HEK293 (cell line): Measurements from ENCODE around the gene CHRNE.

ENCODE experiments used
- CTCF ChIA-PET: fragments of 350-600 bp; formaldehyde crosslinking; extraction: SDS; loops from one replicate; lab custom pipeline; 2021; ENCODE audit warnings: antibody characterized with exemption; lab: Yijun Ruan, JAX
- POLR2A ChIA-PET: fragments of 300-600 bp; formaldehyde crosslinking; extraction: SDS; loops from one replicate; lab custom pipeline; 2020; ENCODE audit warnings: antibody characterized with exemption, inconsistent platforms; lab: Yijun Ruan, JAX
- H3K27ac ChIP-seq: fragments of 200-500 bp; sonication (Bioruptor generic); 2 replicates; pipeline ENCODE4 v1.5.1; 2014; ENCODE audit warnings: low read depth, low read length, control low read depth, inconsistent platforms; ENCODE audit errors: extremely low read depth
- H3K36me3 ChIP-seq, 2 experiments: fragments of 200-500 bp in 1 of 2; sonication (Bioruptor generic) in 1 of 2; 1 replicate in 1 of 2; 2 replicates in 1 of 2; pipeline ENCODE4 v1.5.1; 2014 to 2017; ENCODE audit warnings: inconsistent platforms in 2 of 2, low read length in 2 of 2; ENCODE audit not compliant: control insufficient read depth in 2 of 2, insufficient read depth in 1 of 2
- H3K4me1 ChIP-seq: fragments of 200-500 bp; sonication (Bioruptor generic); 2 replicates; pipeline ENCODE4 v1.5.1; 2014; ENCODE audit warnings: mild to moderate bottlenecking, low read length, inconsistent platforms; ENCODE audit not compliant: control insufficient read depth, insufficient read depth
- H3K4me3 ChIP-seq: 2 replicates; pipeline ENCODE4 v1.5.1; 2011; ENCODE audit warnings: low read depth, mild to moderate bottlenecking, control low read depth, low read length, moderate library complexity
- H3K9me3 ChIP-seq: fragments of 200-500 bp; sonication (Bioruptor generic); 2 replicates; pipeline ENCODE4 v1.5.1; 2014; ENCODE audit warnings: low read depth, low read length, inconsistent platforms; ENCODE audit not compliant: control insufficient read depth, insufficient read depth
- EGR2 ChIP-seq: fragments of 450-650 bp; formaldehyde crosslinking; IDR thresholded peaks from 2 replicates; pipeline ENCODE4 v1.5.1; 2016; ENCODE audit warnings: low read depth, missing biosample characterization, missing genetic modification characterization
- GLIS1 ChIP-seq: fragments of 450-650 bp; formaldehyde crosslinking; IDR thresholded peaks from 2 replicates; pipeline ENCODE4 v1.5.1; 2016; ENCODE audit warnings: missing biosample characterization, missing genetic modification characterization
- KLF17 ChIP-seq: fragments of 450-650 bp; formaldehyde crosslinking; IDR thresholded peaks from 2 replicates; pipeline ENCODE4 v1.5.1; 2016; ENCODE audit warnings: missing biosample characterization, missing genetic modification characterization
- KLF8 ChIP-seq: fragments of 450-650 bp; formaldehyde crosslinking; IDR thresholded peaks from 2 replicates; pipeline ENCODE4 v1.5.1; 2016; ENCODE audit warnings: missing biosample characterization, missing genetic modification characterization
- MZF1 ChIP-seq: fragments of 450-650 bp; formaldehyde crosslinking; IDR thresholded peaks from 2 replicates; pipeline ENCODE4 v1.5.1; 2017; ENCODE audit warnings: missing biosample characterization, missing genetic modification characterization, borderline replicate concordance
- OSR2 ChIP-seq: fragments of 450-650 bp; formaldehyde crosslinking; IDR thresholded peaks from 2 replicates; pipeline ENCODE4 v1.5.1; 2016; ENCODE audit warnings: missing biosample characterization, missing genetic modification characterization
- PRDM1 ChIP-seq: fragments of 450-650 bp; formaldehyde crosslinking; IDR thresholded peaks from 2 replicates; pipeline ENCODE4; 2016; ENCODE audit warnings: missing biosample characterization, missing genetic modification characterization
- WT1 ChIP-seq: fragments of 450-650 bp; formaldehyde crosslinking; IDR thresholded peaks from 2 replicates; pipeline ENCODE4 v1.5.1; 2016; ENCODE audit warnings: missing biosample characterization, missing genetic modification characterization
- ZBTB20 ChIP-seq: fragments of 450-650 bp; formaldehyde crosslinking; IDR thresholded peaks from 2 replicates; pipeline ENCODE4 v1.5.1; 2016; ENCODE audit warnings: missing biosample characterization, missing genetic modification characterization
- ZFP37 ChIP-seq: fragments of 450-650 bp; formaldehyde crosslinking; IDR thresholded peaks from 2 replicates; pipeline ENCODE4 v1.5.1; 2016; ENCODE audit warnings: missing biosample characterization, missing genetic modification characterization
- ZNF157 ChIP-seq: fragments of 450-650 bp; formaldehyde crosslinking; IDR thresholded peaks from 2 replicates; pipeline ENCODE4 v1.5.1; 2016; ENCODE audit warnings: missing biosample characterization, missing genetic modification characterization
- ZNF2 ChIP-seq: fragments of 450-650 bp; formaldehyde crosslinking; IDR thresholded peaks from 2 replicates; pipeline ENCODE4 v1.5.1; 2016; ENCODE audit warnings: missing biosample characterization, missing genetic modification characterization
- ZNF266 ChIP-seq: fragments of 450-650 bp; formaldehyde crosslinking; IDR thresholded peaks from 2 replicates; pipeline ENCODE4 v1.5.1; 2016; ENCODE audit warnings: missing biosample characterization, missing genetic modification characterization, low read depth
- ZNF366 ChIP-seq: fragments of 450-650 bp; formaldehyde crosslinking; conservative IDR thresholded peaks from 2 replicates; pipeline ENCODE4 v1.5.1; 2016; ENCODE audit warnings: missing biosample characterization, missing genetic modification characterization
- ZNF639 ChIP-seq: fragments of 450-650 bp; formaldehyde crosslinking; IDR thresholded peaks from 2 replicates; pipeline ENCODE4 v1.5.1; 2016; ENCODE audit warnings: missing biosample characterization, missing genetic modification characterization
- TF ChIP-seq, protein P1 (sequence below): fragments of 450-650 bp; formaldehyde crosslinking; IDR thresholded peaks from 2 replicates; pipeline ENCODE4 v1.5.1; 2016; ENCODE audit warnings: missing biosample characterization, missing genetic modification characterization
- TF ChIP-seq, protein P2 (sequence below): fragments of 450-650 bp; formaldehyde crosslinking; IDR thresholded peaks from 2 replicates; pipeline ENCODE4 v1.5.1; 2016; ENCODE audit warnings: missing biosample characterization, missing genetic modification characterization

The CHRNE gene

GRCh38 chr17:4947411-4948165 lies 44.7 kb upstream of the CHRNE start (continued):
- TF ChIP-seq ZNF266 (tag by site-specific recombination) = no peak; the same call in 1 of the 2 replicates
- no peak for TF ChIP-seq ZNF2 (tag by site-specific recombination)
- TF ChIP-seq EGR2 (tag by site-specific recombination) = no peak
- 0 out of 2 replicates have a peak, but pooled peaks have one; percentile 66 for TF ChIP-seq ZFP37
- TF ChIP-seq, protein P1, sequence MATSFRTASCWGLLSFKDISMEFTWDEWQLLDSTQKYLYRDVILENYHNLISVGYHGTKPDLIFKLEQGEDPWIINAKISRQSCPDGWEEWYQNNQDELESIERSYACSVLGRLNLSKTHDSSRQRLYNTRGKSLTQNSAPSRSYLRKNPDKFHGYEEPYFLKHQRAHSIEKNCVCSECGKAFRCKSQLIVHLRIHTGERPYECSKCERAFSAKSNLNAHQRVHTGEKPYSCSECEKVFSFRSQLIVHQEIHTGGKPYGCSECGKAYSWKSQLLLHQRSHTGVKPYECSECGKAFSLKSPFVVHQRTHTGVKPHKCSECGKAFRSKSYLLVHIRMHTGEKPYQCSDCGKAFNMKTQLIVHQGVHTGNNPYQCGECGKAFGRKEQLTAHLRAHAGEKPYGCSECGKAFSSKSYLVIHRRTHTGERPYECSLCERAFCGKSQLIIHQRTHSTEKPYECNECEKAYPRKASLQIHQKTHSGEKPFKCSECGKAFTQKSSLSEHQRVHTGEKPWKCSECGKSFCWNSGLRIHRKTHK = no peak
- TF ChIP-seq ZNF639 (tag by site-specific recombination) = no peak
- TF ChIP-seq KLF8 (tag by site-specific recombination) = peak; percentile 96
- peak; percentile 34; the same call in 1 of the 2 replicates for TF ChIP-seq GLIS1 (tag by site-specific recombination)
- peak; percentile 37; the same call in 1 of the 2 replicates for TF ChIP-seq ZBTB20 (tag by site-specific recombination)
- peak; percentile 70; the same call in 1 of the 2 replicates for TF ChIP-seq KLF17 (tag by site-specific recombination)
- TF ChIP-seq MZF1 = peak; percentile 57
- TF ChIP-seq, protein P2, sequence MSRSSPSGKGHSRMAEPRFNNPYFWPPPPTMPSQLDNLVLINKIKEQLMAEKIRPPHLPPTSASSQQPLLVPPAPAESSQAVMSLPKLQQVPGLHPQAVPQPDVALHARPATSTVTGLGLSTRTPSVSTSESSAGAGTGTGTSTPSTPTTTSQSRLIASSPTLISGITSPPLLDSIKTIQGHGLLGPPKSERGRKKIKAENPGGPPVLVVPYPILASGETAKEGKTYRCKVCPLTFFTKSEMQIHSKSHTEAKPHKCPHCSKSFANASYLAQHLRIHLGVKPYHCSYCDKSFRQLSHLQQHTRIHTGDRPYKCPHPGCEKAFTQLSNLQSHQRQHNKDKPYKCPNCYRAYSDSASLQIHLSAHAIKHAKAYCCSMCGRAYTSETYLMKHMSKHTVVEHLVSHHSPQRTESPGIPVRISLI = no peak

GRCh38 chr17:4947010-4947410 lies 44.1 kb upstream of the CHRNE start:
- Histone ChIP-seq H3K9me3 (no peaks in the 10 kb centered on the region), H3K4me1 (peaks cover 21% of the 10 kb centered on the region), H3K36me3 (peaks cover 33 to 53% of the 10 kb centered on the region in 2 experiments), H3K27ac (peak overlapping the region; percentile 99), H3K4me3 (peak overlapping the region; percentile 97)
- ChIA-PET CTCF (interaction anchor here (0.5 to 2.5 kb wide), 3 partner anchors 38 to 1559 kb away, joined by 4 to 11 read pairs (median 6); partner anchors contain the start of gene CAMTA2), POLR2A (interaction anchor here (0.7 to 17.9 kb wide), 7 partner anchors 8 to 157 kb away, joined by 3 to 358 read pairs (median 7); partner anchors contain the start of genes INCA1, KIF1C, RNF167 and SLC25A11)
- peak; percentile 86 for TF ChIP-seq PRDM1
- TF ChIP-seq ZNF366 (tag by site-specific recombination) = 0 out of 2 replicates have a peak, but pooled peaks have one; percentile 8
- TF ChIP-seq ZNF157 (tag by site-specific recombination) = no peak
- no peak for TF ChIP-seq OSR2 (tag by site-specific recombination)
- 0 out of 2 replicates have a peak, but pooled peaks have one; percentile 26 for TF ChIP-seq WT1 (tag by site-specific recombination)
- TF ChIP-seq, all 188 proteins: peak for 3
